Sigmoid colon (tissue), 7 donors: ENCODE results near the gene ZBTB38. TPM values are rescaled to one million over a fixed set of nuclear protein-coding genes. Genes with fewer than 3 reads are reported as not detected.

Source experiments
- DNase-seq: peaks from one replicate; pipeline ENCODE4 v3.0.0-alpha.2; 2019
- H3K27ac ChIP-seq, 4 donors: fragments of 200-600 bp; sonication (generic); one replicate each; pipeline ENCODE4 v1.5.1; 2016 to 2019; ENCODE audit warnings: mild to moderate bottlenecking in 1 of 4
- H3K27me3 ChIP-seq, 3 donors: fragments of 200-600 bp; sonication (generic); one replicate each; pipeline ENCODE4 v1.5.1; 2019; ENCODE audit warnings: mild to moderate bottlenecking in 1 of 3
- H3K36me3 ChIP-seq, 4 donors: fragments of 200-600 bp; sonication (generic); one replicate each; pipeline ENCODE4 v1.5.1; 2016 to 2019
- H3K4me1 ChIP-seq, 4 donors: fragments of 200-600 bp; sonication (generic); one replicate each; pipeline ENCODE4 v1.5.1; 2017 to 2019
- H3K4me3 ChIP-seq, 4 donors: fragments of 200-600 bp; sonication (generic); one replicate each; pipeline ENCODE4 v1.5.1; 2017 to 2019; ENCODE audit warnings: mild to moderate bottlenecking in 2 of 4, moderate library complexity in 1 of 4
- H3K9me3 ChIP-seq, 4 donors: fragments of 200-600 bp in 3 of 4; sonication (generic) in 3 of 4; one replicate each; pipeline versions ENCODE4 v1.5.1 to v1.6.1; 2013 to 2019
- CTCF ChIP-seq, 4 experiments: fragments of 450-650 bp in 3 of 4; fragments of 200-600 bp in 1 of 4; IDR thresholded peaks; one replicate each; pipeline ENCODE4 v1.5.1; 2016 to 2019; ENCODE audit warnings: antibody characterized with exemption in 4 of 4, mild to moderate bottlenecking in 3 of 4, moderate library complexity in 2 of 4
- EP300 ChIP-seq, 4 donors: sonication (generic); formaldehyde crosslinking; IDR thresholded peaks; one replicate each; pipeline ENCODE4 v1.6.1; 2017; ENCODE audit warnings: antibody characterized with exemption in 4 of 4
- POLR2A ChIP-seq, 2 donors: fragments of 450-650 bp; IDR thresholded peaks; one replicate each; pipeline ENCODE4 v1.6.1; 2016; ENCODE audit warnings: antibody characterized with exemption in 2 of 2, mild to moderate bottlenecking in 2 of 2, moderate library complexity in 2 of 2
- POLR2AphosphoS5 ChIP-seq, 4 donors: sonication (generic); formaldehyde crosslinking; IDR thresholded peaks; one replicate each; pipeline ENCODE4 v1.6.1; 2017; ENCODE audit warnings: antibody characterized with exemption in 4 of 4
- WGBS, 2 donors: extraction: QIAGEN DNeasy Blood & Tissue Kit; methylation state at CpG; one replicate each; pipeline ENCODE4 v1.1.7; 2013; 5-methylcytosine and 5-hydroxymethylcytosine counted together
- intact Hi-C: fragments of 100-400 bp; cut with DNase I; formaldehyde crosslinking; loops from one replicate; pipeline ENCODE4 v1.15.1; 2023
- polyA plus RNA-seq, 3 donors: library from polyadenylated mRNA; stranded (reverse); fragments of 200-250 nt; gene quantifications; one replicate each; pipeline ENCODE4 v1.2.3, GENCODE V29; 2013
- total RNA-seq, 4 donors: library from RNA; depleted of rRNA; stranded (reverse); fragments of >200 nt; gene quantifications; one replicate each; pipeline ENCODE4 v1.1.0, GENCODE V29; 2016
- donor health status: healthy with polysubstance abuse.
- donor health status: Bipolar disorder and iron deficiency.
- donor health status: healthy.

The ZBTB38 gene
- total and polyA plus RNA-seq, 7 donors = 16.8 to 178 (median 150) TPM

DNA sequence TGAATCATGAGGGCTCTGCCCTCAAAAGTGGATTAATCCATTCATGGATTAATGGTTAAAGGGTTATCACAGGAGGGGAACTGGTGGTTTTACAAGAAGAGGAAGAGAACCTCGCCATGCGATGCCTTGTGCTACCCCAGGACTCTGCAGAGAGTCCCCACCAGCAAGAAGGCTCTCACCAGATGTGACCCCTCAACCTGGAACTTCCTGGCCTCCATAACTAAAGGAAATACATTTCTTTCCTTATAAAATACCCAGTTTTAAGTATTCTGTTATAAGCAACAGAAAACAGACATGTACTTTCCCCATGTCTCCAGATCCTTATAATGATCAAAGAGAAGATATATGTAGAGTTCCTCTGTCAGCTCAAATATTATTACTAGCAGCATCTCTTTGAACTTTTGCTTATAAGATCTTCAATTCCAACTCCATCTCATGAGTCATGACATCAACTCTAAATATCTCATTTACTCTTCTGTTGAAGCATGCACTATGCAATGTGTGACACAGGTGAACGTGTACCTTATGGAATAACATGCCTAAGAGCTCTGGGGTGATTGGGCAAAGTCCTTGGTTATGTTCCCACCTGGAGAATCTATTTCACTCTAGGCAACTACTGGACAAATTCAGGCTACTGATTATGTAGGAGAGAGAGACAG lies 37.5 kb upstream of the ZBTB38 start:
- Histone ChIP-seq H3K9me3 (no peaks in the 10 kb centered on the region), H3K27me3 (no peaks in the 10 kb centered on the region), H3K27ac (no peak overlapping the region), H3K4me3 (no peak overlapping the region), H3K36me3 (no peaks in the 10 kb centered on the region), H3K4me1 (peaks cover 0 to 3% (median 0%) of the 10 kb centered on the region in 4 donors)
- intact Hi-C loops = no loop called here
- no peak for DNase-seq
- TF ChIP-seq POLR2AphosphoS5 (IDR thresholded peaks at IDR 0.05) (no peak), EP300 (IDR thresholded peaks at IDR 0.05) (no peak), CTCF (IDR thresholded peaks at IDR 0.05) (no peak), POLR2A (IDR thresholded peaks at IDR 0.05) (no peak)
- 68 to 80% methylated on average over 3 of the region's 3 CpGs for WGBS, 2 donors

DNA sequence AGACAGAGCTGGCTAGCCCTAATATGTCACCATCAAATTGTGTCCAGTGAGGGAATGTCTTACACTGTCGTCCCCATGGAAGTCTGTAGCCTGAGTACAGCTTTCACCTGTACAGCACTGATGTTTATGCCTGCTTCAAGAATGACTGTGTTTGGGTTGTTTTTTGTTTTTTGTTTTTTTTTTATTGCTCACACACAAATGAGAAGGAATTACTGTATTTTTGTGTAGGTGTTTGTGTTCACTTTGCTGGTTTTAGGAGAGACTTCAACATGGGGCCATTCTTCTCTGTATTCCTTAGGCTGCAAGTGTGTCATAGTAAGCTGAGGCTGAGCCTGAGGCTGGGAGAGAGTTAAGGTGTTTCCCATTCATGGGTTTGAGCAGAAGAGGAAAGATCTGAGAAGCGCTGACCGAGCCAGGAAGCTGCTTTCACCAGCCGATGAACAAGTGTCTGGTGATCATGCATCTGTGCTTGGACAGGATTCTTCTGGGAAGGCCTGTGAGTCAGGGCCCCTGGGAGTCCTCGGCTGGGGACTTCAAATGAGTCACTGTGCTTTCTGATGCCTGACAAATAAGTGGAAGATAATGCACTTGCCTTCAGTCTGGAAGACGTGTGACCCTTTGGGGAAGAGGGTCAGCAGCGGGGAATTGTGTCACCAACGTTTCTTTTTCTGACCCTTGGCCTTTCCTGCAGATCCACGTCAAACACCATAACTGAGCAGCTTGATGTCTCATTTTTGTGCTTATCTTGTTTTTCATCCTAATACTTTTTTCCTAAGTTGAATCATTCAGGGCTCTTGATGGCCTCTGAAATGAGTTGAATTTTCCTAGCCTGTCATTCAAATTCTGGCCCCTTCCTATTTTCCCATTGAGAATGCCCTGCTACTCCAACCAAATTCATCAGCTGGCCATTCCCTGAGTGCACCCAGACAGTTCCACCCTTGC lies 36.7 kb upstream of the ZBTB38 start:
- H3K27ac ChIP-seq = peak overlapping the region in 2 of 4 donors; percentile 1 to 7
- peak; percentile 78 for DNase-seq
- H3K9me3 ChIP-seq = no peaks in the 10 kb centered on the region
- no peak for TF ChIP-seq EP300 (IDR thresholded peaks at IDR 0.05)
- peak in 2 of 4 donors; percentile 24 to 70 for TF ChIP-seq POLR2AphosphoS5 (IDR thresholded peaks at IDR 0.05)
- TF ChIP-seq POLR2A (IDR thresholded peaks at IDR 0.05) = no peak
- H3K27me3 ChIP-seq = no peaks in the 10 kb centered on the region
- H3K4me1 ChIP-seq = peaks cover 0 to 3% (median 0%) of the 10 kb centered on the region in 4 donors
- no peak overlapping the region for H3K4me3 ChIP-seq
- intact Hi-C loops = no loop called here
- WGBS, 2 donors = 28 to 60% methylated on average over 9 of the region's 9 CpGs
- no peaks in the 10 kb centered on the region for H3K36me3 ChIP-seq

DNA sequence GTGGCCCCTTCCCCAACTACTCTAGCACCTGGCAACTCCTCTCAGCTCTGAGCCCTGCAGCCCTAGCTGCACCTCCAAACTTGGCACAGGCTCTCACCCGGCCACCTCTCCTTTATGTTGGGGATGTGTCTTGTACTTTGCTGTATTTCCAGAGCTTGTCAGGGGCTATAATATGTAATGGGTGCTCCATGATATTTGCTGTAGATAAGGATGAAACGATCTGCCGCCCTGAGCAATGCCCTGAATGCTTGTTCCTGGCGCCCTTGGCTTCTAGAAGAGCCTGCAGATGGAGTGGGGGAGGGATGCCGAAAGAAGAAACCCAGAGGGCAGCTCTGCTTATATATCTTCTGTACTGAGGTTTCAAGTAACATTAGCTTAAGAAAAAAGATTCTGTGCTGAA lies 35.9 kb upstream of the ZBTB38 start:
- DNase-seq = no peak
- Histone ChIP-seq H3K4me3 (no peak overlapping the region), H3K36me3 (no peaks in the 10 kb centered on the region), H3K9me3 (no peaks in the 10 kb centered on the region), H3K27ac (peak overlapping the region in 1 of 4 donors; percentile 1), H3K4me1 (peaks cover 0 to 3% (median 0%) of the 10 kb centered on the region in 4 donors), H3K27me3 (no peaks in the 10 kb centered on the region)
- TF ChIP-seq CTCF (IDR thresholded peaks at IDR 0.05) = no peak
- TF ChIP-seq POLR2AphosphoS5 (IDR thresholded peaks at IDR 0.05) = no peak
- no peak for TF ChIP-seq POLR2A (IDR thresholded peaks at IDR 0.05)
- 20 to 71% methylated on average over 5 of the region's 5 CpGs for WGBS, 2 donors
- intact Hi-C loops = no loop called here

- no peaks in the 10 kb centered on the region for H3K36me3 ChIP-seq
- H3K4me3 ChIP-seq = no peak overlapping the region
- H3K27ac ChIP-seq = no peak overlapping the region
- intact Hi-C loops = no loop called here
- WGBS, 2 donors = 93 to 100% methylated on average over 3 of the region's 3 CpGs
- H3K4me1 ChIP-seq = peaks cover 0 to 3% (median 0%) of the 10 kb centered on the region in 4 donors
- H3K27me3 ChIP-seq = no peaks in the 10 kb centered on the region
- H3K9me3 ChIP-seq = no peaks in the 10 kb centered on the region
- no peak for DNase-seq
- TF ChIP-seq EP300 (IDR thresholded peaks at IDR 0.05) (no peak), CTCF (IDR thresholded peaks at IDR 0.05) (no peak), POLR2A (IDR thresholded peaks at IDR 0.05) (no peak), POLR2AphosphoS5 (IDR thresholded peaks at IDR 0.05) (no peak)
These were observed 34.3 kb upstream of the ZBTB38 start for GRCh38 chr3:141333836-141334626.
